IPS DF 6.9 (cell line): Measurements from ENCODE around the gene NECAB3.
"Not testable (repeated sequence)": the region's sequence is repeated elsewhere in the genome, so short reads cannot be mapped to it uniquely, and the experiment has no call there.

Source experiments
- DNase-seq: peaks from one replicate; pipeline ENCODE4 v3.0.0-alpha.2; 2013; ENCODE audit warnings: low read depth, low spot score
- H3K27ac ChIP-seq: one replicate; pipeline ENCODE4 v1.5.1; 2013; ENCODE audit warnings: low read length, control low read depth
- H3K27me3 ChIP-seq: 2 replicates; pipeline ENCODE4 v1.6.1; 2013; ENCODE audit warnings: mild to moderate bottlenecking, low read length; ENCODE audit not compliant: control insufficient read depth, insufficient read depth
- H3K36me3 ChIP-seq: 2 replicates; pipeline ENCODE4 v1.6.1; 2013; ENCODE audit warnings: low read length; ENCODE audit not compliant: control insufficient read depth, insufficient read depth
- H3K4me1 ChIP-seq: 2 replicates; pipeline ENCODE4 v1.6.1; 2013; ENCODE audit warnings: low read length; ENCODE audit not compliant: control insufficient read depth, insufficient read depth
- H3K4me3 ChIP-seq: 2 replicates; pipeline ENCODE4 v1.5.1; 2013; ENCODE audit warnings: mild to moderate bottlenecking, low read length
- H3K9me3 ChIP-seq: 2 replicates; pipeline ENCODE4 v1.6.1; 2013; ENCODE audit warnings: low read length, inconsistent platforms; ENCODE audit not compliant: control insufficient read depth, insufficient read depth
- WGBS: extraction: QIAGEN DNeasy Blood & Tissue Kit; methylation state at CpG from one replicate; pipeline ENCODE4 v1.1.7; 2013; ENCODE audit warnings: mixed read lengths, missing lambda C conversion rate; ENCODE audit not compliant: insufficient read length, insufficient coverage; 5-methylcytosine and 5-hydroxymethylcytosine counted together

NECAB3 gene

DNA sequence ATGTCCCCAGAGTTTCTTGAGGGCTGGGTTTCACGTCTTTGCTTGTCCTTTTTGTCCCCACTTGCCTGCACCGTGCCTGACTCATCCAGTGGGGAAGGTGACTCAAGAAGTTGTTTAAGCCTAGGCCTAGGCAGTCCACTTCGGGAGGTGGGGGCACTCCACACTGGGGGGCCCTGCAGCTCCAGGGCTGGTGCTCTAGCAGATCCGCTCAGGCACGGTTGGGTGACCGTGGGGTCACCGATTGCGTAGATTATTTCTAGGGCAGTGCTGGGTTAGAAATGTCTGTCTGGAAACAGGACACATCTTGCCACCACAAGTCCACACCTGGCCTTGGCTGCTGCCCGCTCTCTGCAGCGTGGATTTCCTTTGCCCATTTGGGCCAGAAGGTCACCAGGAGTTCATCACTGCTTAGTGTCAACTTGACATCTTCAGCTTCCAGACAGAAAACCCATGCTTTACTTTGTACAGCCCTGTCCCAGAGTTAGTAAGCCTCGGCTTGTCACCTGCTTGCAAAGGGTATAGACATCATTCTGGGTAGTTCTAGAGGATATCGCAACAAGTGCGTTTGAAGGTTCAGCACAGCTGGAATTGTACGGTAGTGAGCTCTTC is 25.7 kb downstream of the NECAB3 start:
- H3K36me3 ChIP-seq: peaks cover 9% of the 10 kb centered on the region
- no peaks in the 10 kb centered on the region for H3K27me3 ChIP-seq
- H3K4me3 ChIP-seq: no peak overlapping the region
- H3K27ac ChIP-seq: no peak overlapping the region
- no peak for DNase-seq
- H3K4me1 ChIP-seq: no peaks in the 10 kb centered on the region
- no peaks in the 10 kb centered on the region for H3K9me3 ChIP-seq
- no CpG with 5 or more reads among the region's 14 CpGs for WGBS

DNA sequence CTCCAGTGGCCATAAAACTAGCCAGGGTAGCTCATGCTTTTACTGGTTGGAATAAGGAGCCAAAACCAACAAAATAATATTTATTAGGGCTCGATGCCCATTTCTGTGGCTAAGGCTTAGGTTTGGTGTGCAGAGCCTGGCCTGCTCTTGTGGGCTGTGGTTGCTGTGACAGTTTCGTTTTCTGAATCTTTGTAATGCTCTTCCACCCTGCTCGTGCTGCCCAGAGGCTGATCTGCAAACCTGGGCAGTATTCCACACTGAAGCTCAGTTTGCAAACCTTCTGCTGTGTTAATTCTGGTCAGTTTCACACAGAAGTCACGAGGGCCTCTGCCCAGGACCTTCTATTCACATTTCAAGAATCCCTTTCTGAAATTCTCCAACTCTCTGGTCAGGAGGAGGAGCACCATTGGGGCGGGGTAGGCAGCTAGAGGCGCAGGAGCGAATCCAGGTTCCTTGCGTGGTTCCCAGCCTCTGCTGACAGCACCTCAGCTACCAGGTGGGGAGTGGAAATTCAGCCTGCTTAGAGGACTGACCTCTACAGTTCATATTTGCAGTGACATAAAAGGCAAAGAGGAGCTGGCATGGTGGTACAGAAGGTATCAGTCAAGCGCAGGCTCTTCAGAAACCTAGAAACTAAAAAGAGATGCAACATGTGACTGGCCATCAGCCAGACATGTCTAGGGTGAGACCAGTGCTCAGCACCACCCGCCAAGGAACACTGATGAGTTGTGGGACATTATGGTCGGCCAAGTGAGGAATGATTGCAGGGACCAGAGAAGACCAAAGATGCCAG is 26.4 kb downstream of the NECAB3 start:
- Histone ChIP-seq H3K27ac (no peak overlapping the region), H3K36me3 (peaks cover 9% of the 10 kb centered on the region), H3K9me3 (no peaks in the 10 kb centered on the region), H3K27me3 (no peaks in the 10 kb centered on the region), H3K4me3 (no peak overlapping the region), H3K4me1 (no peaks in the 10 kb centered on the region)
- DNase-seq: no peak
- WGBS: no CpG with 5 or more reads among the region's 11 CpGs

- H3K27ac ChIP-seq, DNase-seq, H3K27me3 ChIP-seq, H3K36me3 ChIP-seq, H3K9me3 ChIP-seq, H3K4me1 ChIP-seq, H3K4me3 ChIP-seq: not testable (repeated sequence)
- no CpG with 5 or more reads among the region's 14 CpGs for WGBS
Observed at GRCh38 chr20:33646959-33647602, 27.1 kb downstream of the NECAB3 start.

DNA sequence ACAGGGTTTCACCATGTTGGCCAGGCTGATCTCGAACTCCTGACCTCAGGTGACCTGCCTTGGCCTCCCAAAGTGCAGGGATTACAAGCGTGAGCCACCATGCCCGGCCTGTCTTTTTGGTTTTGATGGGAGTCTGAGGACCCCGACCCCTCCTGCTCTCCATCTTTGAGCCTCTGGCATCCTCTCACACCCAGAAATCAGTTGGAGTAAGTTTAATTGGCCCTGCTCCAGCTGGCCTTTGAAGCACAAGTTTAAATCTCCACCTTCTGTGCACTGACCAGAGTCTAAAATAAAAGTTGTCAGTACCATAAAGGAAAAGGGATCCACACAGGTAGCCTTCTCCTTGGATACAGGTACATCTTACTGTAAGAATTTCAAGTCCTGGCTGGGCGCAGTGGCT is 28.0 kb downstream of the NECAB3 start:
- no CpG with 5 or more reads among the region's 5 CpGs for WGBS
- Histone ChIP-seq H3K9me3 (no peaks in the 10 kb centered on the region), H3K36me3 (peaks cover 9% of the 10 kb centered on the region), H3K4me1 (no peaks in the 10 kb centered on the region), H3K4me3 (no peak overlapping the region), H3K27me3 (no peaks in the 10 kb centered on the region), H3K27ac (no peak overlapping the region)
- DNase-seq: no peak

GRCh38 chr20:33645396-33645795 is 28.8 kb downstream of the NECAB3 start:
- no peak overlapping the region for H3K4me3 ChIP-seq
- H3K27ac ChIP-seq: no peak overlapping the region
- no peaks in the 10 kb centered on the region for H3K9me3 ChIP-seq
- no peaks in the 10 kb centered on the region for H3K4me1 ChIP-seq
- H3K36me3 ChIP-seq: peaks cover 9% of the 10 kb centered on the region
- no peaks in the 10 kb centered on the region for H3K27me3 ChIP-seq
- no CpG with 5 or more reads among the region's 2 CpGs for WGBS
- no peak for DNase-seq

GRCh38 chr20:33645072-33645358 is 29.2 kb downstream of the NECAB3 start:
- H3K27ac ChIP-seq: no peak overlapping the region
- no peak for DNase-seq
- WGBS: no CpG with 5 or more reads among the region's 4 CpGs
- H3K27me3 ChIP-seq: no peaks in the 10 kb centered on the region
- no peak overlapping the region for H3K4me3 ChIP-seq
- no peaks in the 10 kb centered on the region for H3K4me1 ChIP-seq
- peaks cover 9% of the 10 kb centered on the region for H3K36me3 ChIP-seq
- no peaks in the 10 kb centered on the region for H3K9me3 ChIP-seq

DNA sequence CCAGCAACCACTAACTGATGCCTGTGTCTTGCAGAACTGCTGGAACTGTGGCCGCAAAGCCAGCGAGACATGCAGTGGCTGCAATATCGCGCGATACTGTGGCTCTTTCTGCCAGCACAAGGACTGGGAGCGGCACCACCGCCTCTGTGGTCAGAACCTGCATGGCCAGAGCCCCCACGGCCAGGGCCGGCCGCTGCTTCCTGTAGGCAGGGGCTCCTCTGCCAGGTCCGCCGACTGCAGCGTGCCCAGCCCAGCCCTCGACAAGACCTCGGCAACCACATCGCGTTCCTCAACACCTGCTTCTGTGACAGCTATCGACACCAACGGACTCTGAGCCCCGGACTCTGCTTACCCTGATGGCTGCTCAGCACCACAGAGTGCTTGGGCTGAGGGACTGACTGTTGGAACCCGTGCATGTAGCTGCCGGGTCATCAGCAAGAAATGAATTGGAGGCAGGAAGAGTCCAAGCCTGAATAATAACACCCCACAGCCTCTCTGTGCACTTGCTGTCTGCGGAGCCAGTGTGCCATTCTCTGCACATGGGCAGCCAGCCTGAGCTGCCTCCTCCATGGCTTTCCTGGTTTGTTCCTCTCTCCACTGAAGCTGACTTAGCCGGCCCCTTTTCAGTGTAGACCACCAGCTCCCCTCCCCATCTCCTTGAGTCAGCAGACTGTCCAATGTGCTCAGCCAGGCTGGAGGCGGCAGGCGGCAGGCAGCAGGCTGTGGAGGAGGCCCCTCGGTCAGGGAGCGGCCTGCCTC is 29.7 kb downstream of the NECAB3 start:
- Histone ChIP-seq H3K27me3 (no peaks in the 10 kb centered on the region), H3K27ac (no peak overlapping the region), H3K9me3 (no peaks in the 10 kb centered on the region), H3K36me3 (peaks cover 9% of the 10 kb centered on the region), H3K4me1 (no peaks in the 10 kb centered on the region), H3K4me3 (no peak overlapping the region)
- no peak for DNase-seq
- no CpG with 5 or more reads among the region's 28 CpGs for WGBS

DNA sequence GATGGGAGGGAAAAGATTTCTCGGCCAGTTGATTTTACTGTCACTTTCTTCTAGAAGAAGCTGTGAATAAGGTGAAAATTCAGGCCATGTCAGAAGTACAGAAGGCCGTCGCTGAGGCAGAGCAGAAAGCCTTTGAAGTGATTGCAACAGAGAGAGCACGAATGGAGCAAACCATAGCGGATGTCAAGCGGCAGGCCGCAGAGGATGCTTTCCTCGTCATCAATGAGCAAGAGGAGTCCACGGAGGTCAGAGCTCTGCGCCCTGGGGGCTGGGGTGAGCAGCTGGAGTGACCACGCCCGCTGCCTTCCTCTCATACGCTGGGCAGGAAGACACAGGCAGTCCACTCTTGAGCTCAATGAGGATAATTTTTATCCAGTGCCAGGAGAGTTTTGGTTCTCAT is 33.9 kb downstream of the NECAB3 start:
- Histone ChIP-seq H3K36me3 (peaks cover 7% of the 10 kb centered on the region), H3K27me3 (no peaks in the 10 kb centered on the region), H3K9me3 (no peaks in the 10 kb centered on the region), H3K4me1 (no peaks in the 10 kb centered on the region), H3K27ac (no peak overlapping the region), H3K4me3 (no peak overlapping the region)
- WGBS: no CpG with 5 or more reads among the region's 13 CpGs
- no peak for DNase-seq

GRCh38 chr20:33636776-33637175 is 37.5 kb downstream of the NECAB3 start:
- Histone ChIP-seq H3K27me3 (no peaks in the 10 kb centered on the region), H3K4me1 (no peaks in the 10 kb centered on the region), H3K36me3 (no peaks in the 10 kb centered on the region; the same call in 1 of the 2 replicates), H3K9me3 (no peaks in the 10 kb centered on the region), H3K4me3 (no peak overlapping the region), H3K27ac (no peak overlapping the region)
- WGBS: no CpG with 5 or more reads among the region's 1 CpG
- no peak for DNase-seq

DNA sequence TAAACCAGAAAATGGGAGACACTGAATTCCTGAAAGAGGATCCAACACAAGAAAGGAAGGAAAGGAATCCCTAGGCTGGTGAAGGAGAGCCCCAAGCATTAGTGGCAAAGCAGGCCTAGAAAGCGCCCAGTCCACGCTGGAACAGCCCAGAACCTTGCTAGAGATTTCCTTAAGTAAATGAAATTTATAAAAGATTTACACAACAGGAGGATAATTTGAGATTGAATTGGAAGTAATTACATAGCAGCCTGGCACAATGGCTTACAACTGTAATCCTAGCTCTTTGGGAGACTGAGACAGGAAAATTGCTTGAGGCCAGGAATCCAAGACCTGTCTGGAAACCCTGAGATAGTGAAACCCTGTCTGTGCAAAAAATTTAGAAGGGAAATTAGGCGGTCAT is 38.9 kb downstream of the NECAB3 start:
- Histone ChIP-seq H3K27ac (no peak overlapping the region), H3K4me1 (no peaks in the 10 kb centered on the region), H3K4me3 (no peak overlapping the region), H3K27me3 (no peaks in the 10 kb centered on the region), H3K36me3 (peaks cover 3% of the 10 kb centered on the region; the same call in 1 of the 2 replicates), H3K9me3 (no peaks in the 10 kb centered on the region)
- no peak for DNase-seq
- WGBS: no CpG with 5 or more reads among the region's 3 CpGs
